A549 (cell line): ENCODE results near the gene DCD.

Source experiments
- CHD2 ChIP-seq: fragments of 150-350 bp; IDR thresholded peaks from 2 replicates; pipeline ENCODE4 v1.6.1; 2014; ENCODE audit warnings: low read length; ENCODE audit not compliant: partially characterized antibody
- FOSB ChIP-seq: fragments of 250-450 bp; sonication (Bioruptor Pico); IDR thresholded peaks from 2 replicates; pipeline ENCODE4 v1.5.0; 2020; ENCODE audit warnings: mild to moderate bottlenecking, moderate library complexity
- JUN ChIP-seq, 2 experiments: fragments of >200 bp; sonication (Bioruptor Twin); formaldehyde crosslinking; IDR thresholded peaks; 2 replicates in 1 of 2; 3 replicates in 1 of 2; pipeline ENCODE4 v1.6.1; 2016 to 2017
- POLR2A ChIP-seq: IDR thresholded peaks from 2 replicates; pipeline ENCODE4 v1.6.1; 2012; ENCODE audit warnings: mild to moderate bottlenecking, low read length
- RFX5 ChIP-seq: fragments of 450-650 bp; IDR thresholded peaks from 2 replicates; pipeline ENCODE4 v1.7.1; 2014; ENCODE audit warnings: antibody characterized with exemption, mild to moderate bottlenecking, moderate library complexity
- TF ChIP-seq, protein P1 (sequence below): fragments of >200 bp; sonication (Bioruptor Twin); formaldehyde crosslinking; IDR thresholded peaks from 3 replicates; pipeline ENCODE4 v1.5.1; 2016
- TF ChIP-seq, protein P2 (sequence below): IDR thresholded peaks from 2 replicates; pipeline ENCODE4 v1.6.1; 2012

DNA sequence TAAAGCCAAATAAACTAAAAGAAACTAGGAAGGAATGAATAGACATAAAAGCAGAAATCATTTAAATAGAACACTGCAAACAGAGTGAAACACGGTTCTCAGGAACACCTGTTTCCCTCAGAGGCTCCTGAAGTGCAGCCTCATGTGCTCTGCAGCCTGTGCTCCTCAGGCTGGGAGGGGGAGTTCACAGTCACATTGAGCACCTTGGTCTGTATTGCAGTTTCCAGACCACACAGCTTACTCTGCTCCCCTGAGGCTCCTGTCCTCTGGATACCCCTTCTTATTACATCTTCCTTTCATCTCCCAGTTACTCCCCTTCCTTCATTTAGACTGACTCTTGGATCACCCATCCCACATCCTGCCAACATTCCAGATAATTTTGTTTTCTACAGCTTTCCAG, 49.7 kb upstream of the DCD start:
- TF ChIP-seq, protein P1, sequence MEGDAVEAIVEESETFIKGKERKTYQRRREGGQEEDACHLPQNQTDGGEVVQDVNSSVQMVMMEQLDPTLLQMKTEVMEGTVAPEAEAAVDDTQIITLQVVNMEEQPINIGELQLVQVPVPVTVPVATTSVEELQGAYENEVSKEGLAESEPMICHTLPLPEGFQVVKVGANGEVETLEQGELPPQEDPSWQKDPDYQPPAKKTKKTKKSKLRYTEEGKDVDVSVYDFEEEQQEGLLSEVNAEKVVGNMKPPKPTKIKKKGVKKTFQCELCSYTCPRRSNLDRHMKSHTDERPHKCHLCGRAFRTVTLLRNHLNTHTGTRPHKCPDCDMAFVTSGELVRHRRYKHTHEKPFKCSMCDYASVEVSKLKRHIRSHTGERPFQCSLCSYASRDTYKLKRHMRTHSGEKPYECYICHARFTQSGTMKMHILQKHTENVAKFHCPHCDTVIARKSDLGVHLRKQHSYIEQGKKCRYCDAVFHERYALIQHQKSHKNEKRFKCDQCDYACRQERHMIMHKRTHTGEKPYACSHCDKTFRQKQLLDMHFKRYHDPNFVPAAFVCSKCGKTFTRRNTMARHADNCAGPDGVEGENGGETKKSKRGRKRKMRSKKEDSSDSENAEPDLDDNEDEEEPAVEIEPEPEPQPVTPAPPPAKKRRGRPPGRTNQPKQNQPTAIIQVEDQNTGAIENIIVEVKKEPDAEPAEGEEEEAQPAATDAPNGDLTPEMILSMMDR = no peak
- TF ChIP-seq CHD2 = no peak
- no peak for TF ChIP-seq JUN (IDR thresholded peaks at IDR 0.05)
- no peak for TF ChIP-seq POLR2A
- TF ChIP-seq, protein P2, sequence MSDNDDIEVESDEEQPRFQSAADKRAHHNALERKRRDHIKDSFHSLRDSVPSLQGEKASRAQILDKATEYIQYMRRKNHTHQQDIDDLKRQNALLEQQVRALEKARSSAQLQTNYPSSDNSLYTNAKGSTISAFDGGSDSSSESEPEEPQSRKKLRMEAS = no peak
- TF ChIP-seq FOSB (CRISPR knock-in tag) = no peak
- no peak for TF ChIP-seq RFX5
